Thyroid gland (tissue), 4 donors: ENCODE data around the gene ARHGEF28. TPM values are rescaled to one million over a fixed set of nuclear protein-coding genes. Genes with fewer than 3 reads are reported as not detected.

ENCODE experiments used
- DNase-seq, 2 donors: peaks; one replicate each; pipeline ENCODE4 v3.0.0-alpha.2; 2019
- H3K27ac ChIP-seq, 3 donors: fragments of 200-600 bp; sonication (generic); 1 replicate in 2 of 3; 2 replicates in 1 of 3; pipeline ENCODE4 v1.5.1; 2016 to 2019; ENCODE audit warnings: mild to moderate bottlenecking in 1 of 3, moderate library complexity in 1 of 3
- H3K27me3 ChIP-seq: fragments of 200-600 bp; sonication (generic); one replicate; pipeline ENCODE4 v1.5.1; 2019
- H3K36me3 ChIP-seq, 2 donors: fragments of 200-600 bp; sonication (generic); one replicate each; pipeline ENCODE4 v1.5.1; 2016 to 2019
- H3K4me1 ChIP-seq, 2 donors: fragments of 200-600 bp; sonication (generic); one replicate each; pipeline ENCODE4 v1.5.1; 2017 to 2019
- H3K4me3 ChIP-seq, 3 donors: fragments of 200-600 bp; sonication (generic); replicated peaks in 1 of 3; 1 replicate in 2 of 3; 2 replicates in 1 of 3; pipeline ENCODE4 v1.5.1; 2016; ENCODE audit warnings: mild to moderate bottlenecking in 1 of 3
- H3K9me3 ChIP-seq: fragments of 200-600 bp; sonication (generic); one replicate; pipeline ENCODE4 v1.5.1; 2017
- CTCF ChIP-seq, 6 experiments: fragments of 200-600 bp in 3 of 6; fragments of 450-650 bp in 3 of 6; sonication (generic) in 3 of 6; IDR thresholded peaks; one replicate each; pipeline ENCODE4 v1.5.1; 2016 to 2019; ENCODE audit warnings: antibody characterized with exemption in 6 of 6, mild to moderate bottlenecking in 2 of 6, inconsistent platforms in 1 of 6, moderate library complexity in 1 of 6
- POLR2A ChIP-seq, 2 donors: fragments of 450-650 bp; IDR thresholded peaks; one replicate each; pipeline ENCODE4 v1.6.1; 2017; ENCODE audit warnings: antibody characterized with exemption in 2 of 2, mild to moderate bottlenecking in 2 of 2, moderate library complexity in 1 of 2
- WGBS, 2 donors: methylation state at CpG; one replicate each; pipeline ENCODE4 v1.1.5; 2017; 5-methylcytosine and 5-hydroxymethylcytosine counted together
- intact Hi-C: fragments of 100-400 bp; cut with DNase I; formaldehyde crosslinking; loops from one replicate; pipeline ENCODE4 v1.15.1; 2023
- total RNA-seq, 4 donors: library from RNA; depleted of rRNA; stranded (reverse); fragments of >200 nt; gene quantifications; one replicate each; pipeline ENCODE4 v1.2.3, GENCODE V29; 2016

The ARHGEF28 gene
- total RNA-seq, 4 donors from 2014 or later, result 43.6 to 58.8 (median 55.3) TPM

GRCh38 chr5:73890569-73890968, 264.6 kb downstream of the ARHGEF28 start:
- no peak for DNase-seq
- no peak overlapping the region for H3K4me3 ChIP-seq
- WGBS, 2 donors, result 96 to 97% methylated on average over 4 of the region's 4 CpGs
- intact Hi-C loops, result no loop called here
- H3K27me3 ChIP-seq, result no peaks in the 10 kb centered on the region
- H3K4me1 ChIP-seq, result no peaks in the 10 kb centered on the region
- no peaks in the 10 kb centered on the region for H3K9me3 ChIP-seq
- H3K27ac ChIP-seq, result no peak overlapping the region
- peaks cover 4 to 13% of the 10 kb centered on the region in 2 donors for H3K36me3 ChIP-seq
- TF ChIP-seq CTCF (IDR thresholded peaks at IDR 0.05) (no peak), POLR2A (IDR thresholded peaks at IDR 0.05) (no peak)

DNA sequence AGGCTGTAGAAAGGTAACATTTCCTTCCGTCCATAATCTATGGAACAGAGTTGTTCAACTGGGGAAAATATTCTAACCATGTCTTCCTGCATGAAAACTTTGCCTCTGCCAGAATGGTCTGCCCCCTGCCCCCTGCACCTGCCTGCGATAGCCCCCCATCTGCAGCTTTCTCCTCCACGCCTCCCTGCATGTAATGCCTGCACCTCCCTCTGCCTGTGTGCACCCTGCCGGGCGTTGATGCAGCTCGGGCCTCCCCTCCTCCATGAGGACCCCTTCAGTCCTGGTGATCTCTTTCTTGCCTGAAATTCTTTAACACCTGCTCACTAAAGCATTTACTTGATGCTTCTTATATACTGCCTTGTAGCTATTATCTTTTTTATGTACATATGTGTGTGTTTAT, 266.2 kb downstream of the ARHGEF28 start:
- WGBS, 2 donors, result 96 to 97% methylated on average over 6 of the region's 6 CpGs
- no peak for TF ChIP-seq CTCF (IDR thresholded peaks at IDR 0.05)
- TF ChIP-seq POLR2A (IDR thresholded peaks at IDR 0.05), result no peak
- intact Hi-C loops, result no loop called here
- Histone ChIP-seq H3K9me3 (no peaks in the 10 kb centered on the region), H3K4me1 (no peaks in the 10 kb centered on the region), H3K27me3 (no peaks in the 10 kb centered on the region), H3K27ac (no peak overlapping the region), H3K36me3 (peaks cover 0 to 5% of the 10 kb centered on the region in 2 donors), H3K4me3 (no peak overlapping the region)
- no peak for DNase-seq

DNA sequence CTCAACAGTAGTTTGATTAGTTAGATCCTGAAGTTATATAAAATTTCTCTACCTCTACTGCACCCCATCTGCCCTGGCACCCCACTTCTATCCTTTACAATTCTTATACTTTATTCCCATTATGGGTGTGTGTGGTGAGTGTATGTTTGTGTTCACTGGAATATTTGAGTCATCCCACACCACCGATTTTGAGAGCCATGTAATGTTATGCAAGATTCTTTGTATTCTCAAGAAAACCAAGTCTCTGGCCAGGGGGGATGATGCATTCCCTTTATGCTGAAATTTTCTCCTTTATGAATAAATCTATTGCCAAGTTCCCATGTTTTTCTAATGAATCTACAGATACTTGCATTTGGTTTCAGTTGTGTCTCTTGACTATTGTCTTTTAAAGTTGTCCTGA, 266.8 kb downstream of the ARHGEF28 start:
- intact Hi-C loops, result no loop called here
- TF ChIP-seq POLR2A (IDR thresholded peaks at IDR 0.05) (no peak), CTCF (IDR thresholded peaks at IDR 0.05) (no peak)
- no peaks in the 10 kb centered on the region for H3K27me3 ChIP-seq
- peaks cover 0 to 5% of the 10 kb centered on the region in 2 donors for H3K36me3 ChIP-seq
- WGBS, 2 donors, result 76 to 83% methylated on average over 1 of the region's 1 CpG
- H3K4me1 ChIP-seq, result no peaks in the 10 kb centered on the region
- no peak for DNase-seq
- H3K27ac ChIP-seq, result no peak overlapping the region
- H3K9me3 ChIP-seq, result no peaks in the 10 kb centered on the region
- no peak overlapping the region for H3K4me3 ChIP-seq

- TF ChIP-seq CTCF (IDR thresholded peaks at IDR 0.05) (no peak), POLR2A (IDR thresholded peaks at IDR 0.05) (no peak)
- no peaks in the 10 kb centered on the region for H3K27me3 ChIP-seq
- no peak for DNase-seq
- no peaks in the 10 kb centered on the region for H3K36me3 ChIP-seq
- no peaks in the 10 kb centered on the region for H3K4me1 ChIP-seq
- 91 to 93% methylated on average over 2 of the region's 2 CpGs for WGBS, 2 donors
- H3K9me3 ChIP-seq, result no peaks in the 10 kb centered on the region
- no peak overlapping the region for H3K4me3 ChIP-seq
- intact Hi-C loops, result no loop called here
- no peak overlapping the region for H3K27ac ChIP-seq
These were observed 267.8 kb downstream of the ARHGEF28 start for GRCh38 chr5:73893813-73894212.

- no peak for TF ChIP-seq CTCF (IDR thresholded peaks at IDR 0.05)
- TF ChIP-seq POLR2A (IDR thresholded peaks at IDR 0.05), result no peak
- no peak overlapping the region for H3K27ac ChIP-seq
- no peaks in the 10 kb centered on the region for H3K4me1 ChIP-seq
- intact Hi-C loops, result no loop called here
- H3K27me3 ChIP-seq, result no peaks in the 10 kb centered on the region
- WGBS, 2 donors, result 94% methylated on average over 6 of the region's 6 CpGs
- no peaks in the 10 kb centered on the region for H3K9me3 ChIP-seq
- H3K4me3 ChIP-seq, result no peak overlapping the region
- DNase-seq, result no peak
- no peaks in the 10 kb centered on the region for H3K36me3 ChIP-seq
These were observed 268.9 kb downstream of the ARHGEF28 start for GRCh38 chr5:73894860-73895259.
